Measurements from ENCODE around the gene OR2V2.
"Not testable (repeated sequence)": the region's sequence is repeated elsewhere in the genome, so short reads cannot be mapped to it uniquely, and the experiment has no call there.

The OR2V2 gene

GRCh38 chr5:181114844-181115778, 32.3 kb upstream of the OR2V2 start:
- no peak for DNase-seq

DNA sequence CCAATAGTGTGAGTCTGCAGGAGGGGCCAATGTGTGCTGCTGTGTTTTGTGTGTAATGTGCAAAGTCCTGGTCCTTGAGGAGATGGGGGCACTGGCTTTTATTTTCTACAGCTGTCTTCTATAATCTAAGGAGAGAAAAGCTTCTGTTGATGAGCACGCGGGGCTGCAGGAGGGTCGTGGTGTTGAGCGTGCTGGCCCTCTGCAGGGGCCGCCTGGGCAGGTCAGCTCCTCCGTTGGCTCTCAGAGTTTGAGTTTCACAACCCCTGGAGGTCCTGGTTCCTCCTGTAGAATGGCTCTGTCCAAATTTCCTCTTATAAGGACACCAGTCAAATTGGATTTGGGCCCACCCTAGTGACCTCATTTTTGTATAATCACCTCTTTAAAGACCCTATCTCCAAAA, 29.0 kb upstream of the OR2V2 start:
- DNase-seq: no peak

GRCh38 chr5:181119105-181119504, 28.3 kb upstream of the OR2V2 start:
- no peak for DNase-seq

GRCh38 chr5:181120306-181120705, 27.1 kb upstream of the OR2V2 start:
- no peak for DNase-seq

DNA sequence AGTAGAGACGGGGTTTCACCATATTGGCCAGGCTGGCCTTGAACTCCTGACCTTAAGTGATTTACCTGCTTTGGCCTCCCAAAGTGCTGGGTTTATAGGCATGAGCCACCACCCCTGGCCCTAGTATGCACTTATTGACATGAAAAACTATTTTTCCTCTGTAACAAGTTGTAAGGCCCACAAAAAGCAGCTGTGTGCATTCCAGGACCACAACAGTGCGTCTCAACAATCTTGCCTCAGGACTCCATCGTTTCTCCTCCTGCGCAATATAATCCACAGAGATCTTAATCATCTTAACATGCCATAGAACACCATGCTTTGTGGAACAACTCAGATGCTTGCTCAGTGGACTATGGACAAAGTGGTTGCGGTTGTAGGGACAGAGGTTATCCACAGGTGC, 26.6 kb upstream of the OR2V2 start:
- no peak for DNase-seq

DNA sequence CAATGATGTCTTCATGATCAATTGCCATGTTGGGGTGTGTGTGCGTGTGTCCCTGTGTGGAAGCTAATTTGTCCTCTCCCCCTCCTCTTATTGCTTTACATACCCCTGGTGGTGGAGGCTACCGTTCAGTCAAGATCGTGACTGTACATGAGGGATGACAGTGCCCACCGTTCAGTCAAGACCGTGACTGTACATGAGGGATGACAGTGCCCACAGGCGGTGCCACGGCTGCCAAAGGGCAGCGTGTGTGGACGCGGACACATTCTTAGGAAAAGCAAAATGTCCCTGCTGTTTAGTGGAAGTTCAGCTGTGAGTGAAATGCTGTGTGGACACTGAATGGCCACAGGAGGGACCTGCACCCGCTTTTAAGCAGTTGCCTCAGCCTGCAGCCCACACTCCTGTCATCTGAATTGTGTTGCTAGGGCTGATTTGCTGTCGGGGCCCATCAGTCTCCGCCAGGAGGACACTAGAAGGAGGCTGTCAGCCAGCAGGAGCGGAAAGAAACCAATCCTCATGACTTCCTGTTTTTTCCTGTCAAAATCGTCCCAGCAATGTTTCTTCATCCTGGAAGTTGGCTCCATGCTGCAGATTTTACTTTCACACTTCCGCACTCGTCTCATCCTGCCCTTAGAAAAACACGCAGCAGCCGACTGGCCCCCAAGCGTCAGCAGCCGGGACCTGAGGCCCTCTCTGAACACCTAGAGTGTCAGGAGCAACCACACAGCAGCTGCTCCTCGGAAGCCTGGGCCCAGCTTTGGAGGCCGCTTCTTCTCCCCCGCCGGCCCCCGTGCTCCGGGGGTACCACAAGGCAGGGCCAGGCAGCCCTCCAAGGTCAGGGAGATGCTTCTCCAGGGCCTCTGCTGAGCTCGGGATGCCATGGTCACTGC, 25.5 kb upstream of the OR2V2 start:
- DNase-seq: no peak

- no peak for DNase-seq
These were observed 22.9 kb upstream of the OR2V2 start for GRCh38 chr5:181124526-181124925.

- DNase-seq: no peak
These were observed 20.5 kb upstream of the OR2V2 start for GRCh38 chr5:181126841-181127240.

DNA sequence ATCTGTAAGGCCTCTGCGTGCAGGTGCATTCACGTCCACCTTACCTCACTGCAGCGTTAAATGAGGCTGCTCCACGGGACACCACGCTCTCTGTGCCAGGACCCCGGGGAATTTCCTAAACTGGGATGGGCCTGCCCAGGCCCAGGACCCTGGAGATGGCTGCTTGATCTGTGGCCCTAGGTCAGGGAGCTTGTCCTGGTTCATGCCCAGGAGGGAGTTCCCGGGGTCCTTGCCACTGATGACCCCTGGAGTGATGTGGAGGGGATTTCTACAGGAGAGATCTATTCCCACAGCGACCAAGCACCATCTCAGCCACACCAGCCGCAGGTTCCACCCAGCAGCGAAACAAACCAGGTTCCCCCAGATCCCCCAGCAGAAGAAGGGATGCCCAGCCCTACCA, 19.9 kb upstream of the OR2V2 start:
- no peak for DNase-seq

DNA sequence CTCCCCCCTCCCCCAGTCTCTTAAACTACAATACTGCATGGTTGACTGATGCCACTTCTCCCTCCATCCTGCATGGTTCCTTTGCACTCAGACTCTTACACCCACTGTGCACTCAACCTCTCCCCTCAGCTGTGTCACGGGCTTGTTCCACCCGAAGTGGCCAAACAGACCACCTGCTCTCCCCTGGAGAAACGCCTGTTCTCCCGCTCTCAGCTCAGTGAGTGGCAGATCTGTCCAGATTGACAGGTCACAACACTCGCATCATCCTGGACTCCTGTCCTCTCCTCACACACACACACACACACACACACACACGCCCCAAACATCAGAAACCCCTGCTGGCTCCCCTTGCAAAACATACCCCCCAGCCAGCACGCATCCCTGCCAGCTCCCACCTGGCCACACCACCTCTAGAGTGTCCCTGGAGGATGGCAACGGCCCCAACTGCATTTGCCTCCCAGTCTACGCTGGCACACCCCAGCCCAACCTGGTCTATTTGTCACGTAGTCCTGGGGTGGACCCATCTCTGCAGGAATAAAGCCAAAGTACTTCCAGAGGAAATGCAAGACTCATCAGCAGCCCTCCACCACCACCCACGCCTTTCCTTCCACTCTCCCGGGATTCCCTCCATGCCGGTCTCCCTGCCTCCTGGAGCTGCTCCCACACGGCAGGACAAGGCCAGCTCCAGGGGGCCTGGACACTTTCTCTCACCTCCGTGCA, 19.3 kb upstream of the OR2V2 start:
- no peak for DNase-seq

DNA sequence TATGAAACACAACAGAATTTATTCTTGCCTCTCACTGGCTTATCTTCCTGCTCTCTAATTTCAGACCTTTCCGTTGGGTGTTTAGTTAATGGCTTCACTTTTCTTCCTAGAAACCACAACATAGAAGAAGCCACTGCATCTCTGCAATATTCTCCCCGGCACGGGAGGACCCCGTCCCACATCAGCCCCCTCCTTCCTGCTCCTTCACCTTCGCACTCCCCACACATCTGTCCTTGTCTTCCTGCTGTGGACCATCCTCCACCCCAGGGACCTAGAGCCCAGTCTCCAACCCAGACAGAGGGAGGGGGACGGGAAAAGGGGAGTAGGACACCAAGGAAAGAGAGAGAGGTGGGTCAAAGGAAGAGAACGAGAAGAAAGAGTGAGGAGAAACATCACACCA, 17.8 kb upstream of the OR2V2 start:
- no peak for DNase-seq

GRCh38 chr5:181130081-181130480, 17.3 kb upstream of the OR2V2 start:
- DNase-seq: not testable (repeated sequence)

DNA sequence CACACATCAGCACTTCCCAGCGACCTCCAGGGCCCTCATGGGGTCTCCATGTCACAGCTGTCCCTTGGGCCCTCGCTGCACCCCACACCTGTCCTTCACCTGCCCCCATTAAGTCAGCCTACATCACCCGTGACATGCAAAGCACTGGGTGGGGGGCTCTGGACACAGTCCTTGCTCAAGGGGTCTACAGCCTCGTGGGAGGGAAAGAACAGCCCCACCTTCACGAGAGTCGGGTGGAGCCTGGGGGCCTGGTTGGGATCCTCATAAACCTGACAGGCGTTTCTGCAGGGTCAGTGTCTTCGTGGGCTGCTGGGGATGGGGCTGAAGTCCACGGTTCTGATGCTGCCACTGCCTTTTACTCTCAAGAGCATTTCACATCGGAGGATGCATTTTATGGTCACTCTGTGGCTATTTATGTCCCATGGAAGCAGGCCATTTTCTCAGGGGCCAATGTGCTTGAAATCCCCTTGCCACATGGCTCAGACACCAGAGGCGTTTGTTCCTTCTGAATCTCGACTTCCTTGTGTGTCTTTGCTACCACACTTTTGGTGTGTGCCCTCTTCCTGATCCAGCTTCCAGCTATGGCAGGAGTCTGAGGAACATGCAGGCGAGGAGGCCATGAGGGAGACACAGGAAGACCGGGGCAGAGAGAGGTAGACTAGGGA, 16.4 kb upstream of the OR2V2 start, which contains the start of gene OR2V1:
OR2V1 (minus strand) TSS at position 338 of the 665 bp plus-strand sequence. CDS start 5,865 bp downstream, outside the sequence.
- DNase-seq: no peak

DNA sequence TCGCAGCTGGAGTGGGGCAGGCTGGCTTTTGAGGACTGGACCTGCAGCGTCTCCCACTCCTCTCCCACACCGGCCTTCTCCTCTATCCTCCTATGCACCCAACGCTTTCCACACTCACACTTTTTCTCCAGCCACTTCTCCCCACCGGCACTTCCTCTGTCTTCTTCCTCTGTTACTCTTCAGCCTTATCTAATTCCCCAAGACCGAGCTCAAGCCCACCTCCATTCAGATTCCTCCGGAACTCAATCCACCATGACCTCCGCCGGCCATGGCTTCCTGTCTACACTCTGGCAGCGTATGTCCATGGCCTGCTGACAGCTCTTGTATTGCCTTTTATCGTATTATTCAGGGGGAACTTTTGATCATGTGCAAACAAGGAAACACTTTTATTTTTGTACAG, 15.9 kb upstream of the OR2V2 start:
- no peak for DNase-seq

DNA sequence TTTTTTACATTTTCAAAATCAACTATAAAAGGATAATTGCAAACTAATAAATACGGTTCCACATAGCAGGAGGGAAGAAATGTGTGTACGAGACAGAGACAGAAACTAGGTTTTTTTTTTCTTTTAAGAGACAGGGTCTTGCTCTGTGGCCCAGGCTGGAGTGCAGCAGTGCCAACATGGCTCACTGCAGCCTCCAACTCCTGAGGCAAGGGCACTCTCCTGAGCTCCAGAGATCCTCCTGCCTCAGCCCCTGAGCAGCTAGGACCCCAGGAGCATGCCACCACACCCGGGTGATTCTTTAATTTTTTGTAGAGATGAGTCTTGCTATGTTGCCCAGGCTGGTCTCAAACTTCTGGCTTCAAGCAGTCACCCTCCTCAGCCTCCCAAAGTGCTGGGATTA, 14.3 kb upstream of the OR2V2 start:
- DNase-seq: no peak

DNA sequence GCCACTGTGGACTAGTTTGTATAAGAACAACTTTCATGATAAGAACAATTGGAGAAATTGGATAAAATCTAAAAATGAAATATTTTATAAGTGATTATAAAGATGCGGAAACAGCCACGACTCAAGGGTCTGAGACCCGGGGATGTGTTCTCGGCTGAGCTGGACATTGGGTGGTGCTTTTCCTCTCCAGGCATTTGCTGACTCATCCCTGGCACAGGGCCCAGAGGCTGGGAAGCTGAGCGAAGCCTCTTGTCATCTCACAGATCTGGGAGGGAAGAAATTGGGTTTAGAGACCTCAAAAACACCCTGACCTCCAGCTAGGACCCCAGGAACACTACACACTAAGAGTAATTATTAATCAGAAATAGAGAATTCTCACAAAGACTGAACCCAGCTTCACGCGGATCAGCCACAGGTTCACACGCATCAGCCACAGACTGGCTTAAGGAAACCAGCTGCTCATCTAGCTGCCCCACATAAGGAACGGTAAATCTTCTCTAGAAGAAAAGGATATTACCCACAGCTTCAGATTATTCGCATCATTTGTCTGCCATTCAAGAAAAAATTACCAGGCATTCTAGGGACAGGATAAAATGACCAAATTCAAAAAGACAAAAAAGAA, 13.7 kb upstream of the OR2V2 start:
- no peak for DNase-seq

DNA sequence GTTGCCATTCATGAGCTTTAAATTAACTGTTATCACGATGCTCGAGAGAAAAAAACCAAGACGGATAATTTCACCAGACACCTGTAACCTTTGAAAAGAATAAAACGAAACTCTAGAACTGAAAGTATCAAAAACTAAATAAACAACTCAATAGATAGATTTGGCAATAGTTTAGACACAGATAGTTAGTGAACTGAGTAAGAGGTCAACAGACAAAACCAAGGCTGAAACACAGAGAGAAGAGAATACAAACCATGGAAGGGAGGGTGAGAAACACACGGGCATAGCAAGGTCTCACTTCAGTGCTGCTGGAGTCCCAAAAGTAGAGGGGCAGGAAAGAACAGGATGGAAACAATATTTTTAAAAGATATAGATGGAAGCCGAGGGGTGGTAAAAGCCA, 13.1 kb upstream of the OR2V2 start:
- DNase-seq: no peak

GRCh38 chr5:181136361-181136955, 10.9 kb upstream of the OR2V2 start:
- no peak for DNase-seq

GRCh38 chr5:181138258-181138657, 9.1 kb upstream of the OR2V2 start:
- DNase-seq: no peak

DNA sequence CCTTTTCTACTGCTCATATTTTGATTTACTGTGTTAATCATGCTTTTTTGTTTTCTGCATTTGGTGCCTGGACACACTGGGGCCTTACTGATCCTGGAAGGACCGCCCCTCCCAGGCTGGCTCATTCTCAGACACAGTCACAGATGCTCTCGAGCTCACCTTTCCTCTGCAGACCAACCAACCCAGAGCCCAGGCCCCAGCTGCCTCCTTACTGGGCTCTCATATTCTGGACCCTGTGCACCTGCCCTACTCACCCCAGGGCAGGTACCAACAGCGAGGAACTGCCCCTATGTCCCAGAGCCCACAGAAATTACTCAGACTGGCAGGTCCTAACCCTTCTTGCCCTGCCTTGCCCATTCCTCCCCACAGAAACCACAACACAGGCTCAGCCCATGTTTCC, 6.6 kb upstream of the OR2V2 start:
- no peak for DNase-seq

- no peak for DNase-seq
These were observed 5.3 kb upstream of the OR2V2 start for GRCh38 chr5:181142054-181142453.

GRCh38 chr5:181145133-181145532, 2.3 kb upstream of the OR2V2 start:
- no peak for DNase-seq
